Neural cell (in vitro differentiated cells): ENCODE measurements around the gene PSMB1.

ENCODE experiments used
- CTCF ChIP-seq: fragments of 450-650 bp; IDR thresholded peaks from 2 replicates; pipeline ENCODE4 v1.5.1; 2014; ENCODE audit warnings: antibody characterized with exemption, mild to moderate bottlenecking, moderate library complexity; ENCODE audit not compliant: poor library complexity, severe bottlenecking
- EP300 ChIP-seq: fragments of 450-650 bp; conservative IDR thresholded peaks from 2 replicates; pipeline ENCODE4 v1.6.1; 2014; ENCODE audit warnings: antibody characterized with exemption, mild to moderate bottlenecking, moderate library complexity; ENCODE audit not compliant: poor library complexity, severe bottlenecking
- EZH2 ChIP-seq: fragments of 200-600, 300-800 bp; shearing (Covaris generic), sonication (generic); IDR thresholded peaks from 2 replicates; pipeline ENCODE4 v1.6.1; 2014; ENCODE audit warnings: antibody characterized with exemption, low read length, borderline replicate concordance, mild to moderate bottlenecking; ENCODE audit not compliant: insufficient read depth, poor library complexity, severe bottlenecking
- MXI1 ChIP-seq: fragments of 450-650 bp; conservative IDR thresholded peaks from 2 replicates; pipeline ENCODE4 v1.6.1; 2014; ENCODE audit warnings: antibody characterized with exemption, mild to moderate bottlenecking; ENCODE audit not compliant: poor library complexity, severe bottlenecking
- POLR2AphosphoS5 ChIP-seq: IDR thresholded peaks from 2 replicates; pipeline ENCODE4 v1.6.1; 2012
- RAD21 ChIP-seq: fragments of 450-650 bp; conservative IDR thresholded peaks from 2 replicates; pipeline ENCODE4 v1.6.1; 2014; ENCODE audit warnings: antibody characterized with exemption, mild to moderate bottlenecking, moderate library complexity
- REST ChIP-seq: IDR thresholded peaks from 2 replicates; pipeline ENCODE4 v1.6.1; 2012; ENCODE audit warnings: borderline replicate concordance
- SMC3 ChIP-seq: fragments of 450-650 bp; conservative IDR thresholded peaks from 2 replicates; pipeline ENCODE4 v1.6.1; 2014; ENCODE audit warnings: antibody characterized with exemption, mild to moderate bottlenecking, moderate library complexity; ENCODE audit not compliant: poor library complexity
- TAF1 ChIP-seq: IDR thresholded peaks from 2 replicates; pipeline ENCODE4 v1.6.1; 2012; ENCODE audit warnings: low read depth

- TF ChIP-seq POLR2AphosphoS5 (no peak), CTCF (no peak), EZH2 (no peak), SMC3 (no peak), EP300 (no peak), TAF1 (no peak), REST (no peak), RAD21 (no peak), MXI1 (no peak)
Observed at GRCh38 chr6:170512249-170512648, 40.9 kb downstream of the PSMB1 start.
